ENCODE measurements around the gene CRABP2. TPM values are rescaled to one million over a fixed set of nuclear protein-coding genes. Genes with fewer than 3 reads are reported as not detected.

Gene CRABP2
- total and polyA plus RNA-seq, 2 of the 13 experiments (the other 11 are each of a cell fraction or from before 2014, with no cell fraction given): 0.40 to 0.60 TPM

DNA sequence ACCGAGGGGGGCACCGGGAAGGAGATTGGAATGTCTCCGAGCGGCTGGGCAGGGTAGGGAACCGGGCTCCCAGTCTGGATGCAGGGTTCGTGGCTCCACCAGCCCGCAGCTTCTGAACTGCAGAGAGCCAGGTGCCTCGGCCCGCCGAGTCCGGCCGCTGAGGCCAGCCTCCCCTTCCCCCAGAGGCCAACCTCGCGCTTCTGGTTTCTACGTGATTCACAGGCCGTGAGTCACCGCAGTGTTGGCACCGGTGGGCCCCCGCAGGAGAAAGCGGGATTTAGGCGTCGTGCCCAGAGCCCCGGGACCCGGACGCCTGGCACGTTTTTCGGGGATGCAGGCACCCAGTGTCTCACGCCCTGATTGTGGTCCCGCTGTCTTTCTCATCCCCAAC is 458 bp downstream of the CRABP2 start (continued):
- TF ChIP-seq NR2C2 (CRISPR knock-in tag; IDR thresholded peaks at IDR 0.05; ENCODE audit: borderline replicate concordance) (no peak), EED (CRISPR knock-in tag; IDR thresholded peaks at IDR 0.05) (no peak), CC2D1A (CRISPR knock-in tag; IDR thresholded peaks at IDR 0.05) (no peak), ZNF567 (CRISPR knock-in tag; IDR thresholded peaks at IDR 0.05; ENCODE audit: borderline replicate concordance) (no peak), ZNF44 (CRISPR knock-in tag; IDR thresholded peaks at IDR 0.05) (no peak), SIX4 (CRISPR knock-in tag; IDR thresholded peaks at IDR 0.05) (no peak), ZNF160 (CRISPR knock-in tag; IDR thresholded peaks at IDR 0.05) (no peak), ZNF577 (CRISPR knock-in tag; IDR thresholded peaks at IDR 0.05; ENCODE audit: borderline replicate concordance, low read depth) (no peak), NR2F1 (CRISPR knock-in tag; IDR thresholded peaks at IDR 0.05) (no peak), NFIB (CRISPR knock-in tag; IDR thresholded peaks at IDR 0.05; ENCODE audit: borderline replicate concordance) (no peak), CREM (IDR thresholded peaks at IDR 0.05) (no peak), CREM (CRISPR knock-in tag; IDR thresholded peaks at IDR 0.05) (no peak), HMGA1 (CRISPR knock-in tag; conservative IDR thresholded peaks at IDR 0.05) (no peak), AHR (CRISPR knock-in tag; IDR thresholded peaks at IDR 0.05) (no peak)
- TF ChIP-seq, protein P1, sequence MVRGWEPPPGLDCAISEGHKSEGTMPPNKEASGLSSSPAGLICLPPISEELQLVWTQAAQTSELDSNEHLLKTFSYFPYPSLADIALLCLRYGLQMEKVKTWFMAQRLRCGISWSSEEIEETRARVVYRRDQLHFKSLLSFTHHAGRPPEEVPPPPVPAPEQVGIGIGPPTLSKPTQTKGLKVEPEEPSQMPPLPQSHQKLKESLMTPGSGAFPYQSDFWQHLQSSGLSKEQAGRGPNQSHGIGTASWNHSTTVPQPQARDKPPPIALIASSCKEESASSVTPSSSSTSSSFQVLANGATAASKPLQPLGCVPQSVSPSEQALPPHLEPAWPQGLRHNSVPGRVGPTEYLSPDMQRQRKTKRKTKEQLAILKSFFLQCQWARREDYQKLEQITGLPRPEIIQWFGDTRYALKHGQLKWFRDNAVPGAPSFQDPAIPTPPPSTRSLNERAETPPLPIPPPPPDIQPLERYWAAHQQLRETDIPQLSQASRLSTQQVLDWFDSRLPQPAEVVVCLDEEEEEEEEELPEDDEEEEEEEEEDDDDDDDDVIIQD (CRISPR knock-in tag; IDR thresholded peaks at IDR 0.05; ENCODE audit: low read depth): no peak
- TF ChIP-seq, protein P2, sequence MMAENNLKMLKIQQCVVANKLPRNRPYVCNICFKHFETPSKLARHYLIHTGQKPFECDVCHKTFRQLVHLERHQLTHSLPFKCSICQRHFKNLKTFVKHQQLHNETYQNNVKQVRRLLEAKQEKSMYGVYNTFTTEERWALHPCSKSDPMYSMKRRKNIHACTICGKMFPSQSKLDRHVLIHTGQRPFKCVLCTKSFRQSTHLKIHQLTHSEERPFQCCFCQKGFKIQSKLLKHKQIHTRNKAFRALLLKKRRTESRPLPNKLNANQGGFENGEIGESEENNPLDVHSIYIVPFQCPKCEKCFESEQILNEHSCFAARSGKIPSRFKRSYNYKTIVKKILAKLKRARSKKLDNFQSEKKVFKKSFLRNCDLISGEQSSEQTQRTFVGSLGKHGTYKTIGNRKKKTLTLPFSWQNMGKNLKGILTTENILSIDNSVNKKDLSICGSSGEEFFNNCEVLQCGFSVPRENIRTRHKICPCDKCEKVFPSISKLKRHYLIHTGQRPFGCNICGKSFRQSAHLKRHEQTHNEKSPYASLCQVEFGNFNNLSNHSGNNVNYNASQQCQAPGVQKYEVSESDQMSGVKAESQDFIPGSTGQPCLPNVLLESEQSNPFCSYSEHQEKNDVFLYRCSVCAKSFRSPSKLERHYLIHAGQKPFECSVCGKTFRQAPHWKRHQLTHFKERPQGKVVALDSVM (CRISPR knock-in tag; IDR thresholded peaks at IDR 0.05): peak; percentile 93
- TF ChIP-seq, protein P3, sequence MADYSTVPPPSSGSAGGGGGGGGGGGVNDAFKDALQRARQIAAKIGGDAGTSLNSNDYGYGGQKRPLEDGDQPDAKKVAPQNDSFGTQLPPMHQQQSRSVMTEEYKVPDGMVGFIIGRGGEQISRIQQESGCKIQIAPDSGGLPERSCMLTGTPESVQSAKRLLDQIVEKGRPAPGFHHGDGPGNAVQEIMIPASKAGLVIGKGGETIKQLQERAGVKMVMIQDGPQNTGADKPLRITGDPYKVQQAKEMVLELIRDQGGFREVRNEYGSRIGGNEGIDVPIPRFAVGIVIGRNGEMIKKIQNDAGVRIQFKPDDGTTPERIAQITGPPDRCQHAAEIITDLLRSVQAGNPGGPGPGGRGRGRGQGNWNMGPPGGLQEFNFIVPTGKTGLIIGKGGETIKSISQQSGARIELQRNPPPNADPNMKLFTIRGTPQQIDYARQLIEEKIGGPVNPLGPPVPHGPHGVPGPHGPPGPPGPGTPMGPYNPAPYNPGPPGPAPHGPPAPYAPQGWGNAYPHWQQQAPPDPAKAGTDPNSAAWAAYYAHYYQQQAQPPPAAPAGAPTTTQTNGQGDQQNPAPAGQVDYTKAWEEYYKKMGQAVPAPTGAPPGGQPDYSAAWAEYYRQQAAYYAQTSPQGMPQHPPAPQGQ (CRISPR knock-in tag; IDR thresholded peaks at IDR 0.05; ENCODE audit: borderline replicate concordance): no peak
- TF ChIP-seq, protein P4, sequence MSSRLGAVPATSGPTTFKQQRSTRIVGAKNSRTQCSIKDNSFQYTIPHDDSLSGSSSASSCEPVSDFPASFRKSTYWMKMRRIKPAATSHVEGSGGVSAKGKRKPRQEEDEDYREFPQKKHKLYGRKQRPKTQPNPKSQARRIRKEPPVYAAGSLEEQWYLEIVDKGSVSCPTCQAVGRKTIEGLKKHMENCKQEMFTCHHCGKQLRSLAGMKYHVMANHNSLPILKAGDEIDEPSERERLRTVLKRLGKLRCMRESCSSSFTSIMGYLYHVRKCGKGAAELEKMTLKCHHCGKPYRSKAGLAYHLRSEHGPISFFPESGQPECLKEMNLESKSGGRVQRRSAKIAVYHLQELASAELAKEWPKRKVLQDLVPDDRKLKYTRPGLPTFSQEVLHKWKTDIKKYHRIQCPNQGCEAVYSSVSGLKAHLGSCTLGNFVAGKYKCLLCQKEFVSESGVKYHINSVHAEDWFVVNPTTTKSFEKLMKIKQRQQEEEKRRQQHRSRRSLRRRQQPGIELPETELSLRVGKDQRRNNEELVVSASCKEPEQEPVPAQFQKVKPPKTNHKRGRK (CRISPR knock-in tag; IDR thresholded peaks at IDR 0.05): no peak
- TF ChIP-seq, protein P5, sequence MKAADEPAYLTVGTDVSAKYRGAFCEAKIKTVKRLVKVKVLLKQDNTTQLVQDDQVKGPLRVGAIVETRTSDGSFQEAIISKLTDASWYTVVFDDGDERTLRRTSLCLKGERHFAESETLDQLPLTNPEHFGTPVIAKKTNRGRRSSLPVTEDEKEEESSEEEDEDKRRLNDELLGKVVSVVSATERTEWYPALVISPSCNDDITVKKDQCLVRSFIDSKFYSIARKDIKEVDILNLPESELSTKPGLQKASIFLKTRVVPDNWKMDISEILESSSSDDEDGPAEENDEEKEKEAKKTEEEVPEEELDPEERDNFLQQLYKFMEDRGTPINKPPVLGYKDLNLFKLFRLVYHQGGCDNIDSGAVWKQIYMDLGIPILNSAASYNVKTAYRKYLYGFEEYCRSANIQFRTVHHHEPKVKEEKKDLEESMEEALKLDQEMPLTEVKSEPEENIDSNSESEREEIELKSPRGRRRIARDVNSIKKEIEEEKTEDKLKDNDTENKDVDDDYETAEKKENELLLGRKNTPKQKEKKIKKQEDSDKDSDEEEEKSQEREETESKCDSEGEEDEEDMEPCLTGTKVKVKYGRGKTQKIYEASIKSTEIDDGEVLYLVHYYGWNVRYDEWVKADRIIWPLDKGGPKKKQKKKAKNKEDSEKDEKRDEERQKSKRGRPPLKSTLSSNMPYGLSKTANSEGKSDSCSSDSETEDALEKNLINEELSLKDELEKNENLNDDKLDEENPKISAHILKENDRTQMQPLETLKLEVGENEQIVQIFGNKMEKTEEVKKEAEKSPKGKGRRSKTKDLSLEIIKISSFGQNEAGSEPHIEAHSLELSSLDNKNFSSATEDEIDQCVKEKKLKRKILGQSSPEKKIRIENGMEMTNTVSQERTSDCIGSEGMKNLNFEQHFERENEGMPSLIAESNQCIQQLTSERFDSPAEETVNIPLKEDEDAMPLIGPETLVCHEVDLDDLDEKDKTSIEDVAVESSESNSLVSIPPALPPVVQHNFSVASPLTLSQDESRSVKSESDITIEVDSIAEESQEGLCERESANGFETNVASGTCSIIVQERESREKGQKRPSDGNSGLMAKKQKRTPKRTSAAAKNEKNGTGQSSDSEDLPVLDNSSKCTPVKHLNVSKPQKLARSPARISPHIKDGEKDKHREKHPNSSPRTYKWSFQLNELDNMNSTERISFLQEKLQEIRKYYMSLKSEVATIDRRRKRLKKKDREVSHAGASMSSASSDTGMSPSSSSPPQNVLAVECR (CRISPR knock-in tag; IDR thresholded peaks at IDR 0.05; ENCODE audit: borderline replicate concordance): no peak
